Stimulated activated CD4-positive, alpha-beta T cell treated with anti-CD3 and anti-CD28 coated beads, Interleukin-4, amount 100 ng/mL, for 4 hours (primary cell): ENCODE results near the gene KRTAP12-3.

Experiments used
- DNase-seq, 2 experiments: peaks; one replicate each; pipeline ENCODE4 v3.0.0-alpha.2; 2020

The KRTAP12-3 gene

GRCh38 chr21:44704636-44705001, 46.9 kb downstream of the KRTAP12-3 start:
- DNase-seq: no peak

GRCh38 chr21:44706026-44706705, 48.4 kb downstream of the KRTAP12-3 start:
- DNase-seq: peak in 1 of 2 experiments; percentile 23

DNA sequence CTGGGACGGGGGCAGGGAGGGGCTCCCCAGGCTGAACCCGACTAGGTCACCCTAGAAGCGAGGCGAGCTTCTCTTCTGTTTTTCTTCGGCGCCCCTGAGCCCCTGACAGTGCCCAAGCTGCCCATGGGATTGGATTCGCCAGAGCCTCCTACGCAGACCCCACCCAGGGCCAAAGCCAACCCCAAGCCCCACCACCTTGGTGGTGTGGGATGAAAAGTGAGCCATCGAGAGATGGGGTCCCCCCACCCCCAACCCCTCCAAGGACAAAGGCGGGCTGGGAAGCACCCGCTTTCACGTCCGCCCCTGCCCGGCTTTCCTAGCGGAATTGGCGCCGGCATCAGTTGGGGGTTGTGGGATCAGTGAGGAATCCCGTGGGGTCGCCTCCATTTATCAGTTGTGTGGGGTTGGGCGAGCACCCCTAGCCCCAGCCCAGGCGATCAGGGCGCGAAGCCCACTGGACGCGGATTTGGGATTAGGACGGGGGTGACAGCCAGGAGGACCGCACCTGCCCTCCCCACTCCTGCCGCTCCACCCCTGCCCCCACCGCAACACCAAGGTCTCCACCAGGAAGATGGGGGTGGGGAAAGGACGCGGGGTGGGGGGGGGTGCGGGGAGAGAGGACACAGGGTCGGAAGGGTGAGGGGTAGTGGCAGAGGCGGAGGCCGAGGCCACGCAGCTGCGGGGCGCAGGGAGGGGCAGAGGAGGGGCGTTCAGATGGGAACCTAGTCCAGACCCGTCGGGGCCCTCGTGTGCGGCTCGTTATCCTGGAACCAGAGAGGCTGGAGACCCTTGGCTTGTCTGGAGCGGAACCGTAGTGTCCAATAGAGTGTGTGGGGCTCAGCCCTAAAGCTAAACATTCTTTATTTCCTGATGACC, 49.2 kb downstream of the KRTAP12-3 start:
- no peak for DNase-seq
